ENCODE data around the gene SLC26A5. TPM values are rescaled to one million over a fixed set of nuclear protein-coding genes. Genes with fewer than 3 reads are reported as not detected.
"Not testable (repeated sequence)": the region's sequence is repeated elsewhere in the genome, so short reads cannot be mapped to it uniquely, and the experiment has no call there.

Gene SLC26A5
- polyA plus RNA-seq, 1 experiment, result not detected

DNA sequence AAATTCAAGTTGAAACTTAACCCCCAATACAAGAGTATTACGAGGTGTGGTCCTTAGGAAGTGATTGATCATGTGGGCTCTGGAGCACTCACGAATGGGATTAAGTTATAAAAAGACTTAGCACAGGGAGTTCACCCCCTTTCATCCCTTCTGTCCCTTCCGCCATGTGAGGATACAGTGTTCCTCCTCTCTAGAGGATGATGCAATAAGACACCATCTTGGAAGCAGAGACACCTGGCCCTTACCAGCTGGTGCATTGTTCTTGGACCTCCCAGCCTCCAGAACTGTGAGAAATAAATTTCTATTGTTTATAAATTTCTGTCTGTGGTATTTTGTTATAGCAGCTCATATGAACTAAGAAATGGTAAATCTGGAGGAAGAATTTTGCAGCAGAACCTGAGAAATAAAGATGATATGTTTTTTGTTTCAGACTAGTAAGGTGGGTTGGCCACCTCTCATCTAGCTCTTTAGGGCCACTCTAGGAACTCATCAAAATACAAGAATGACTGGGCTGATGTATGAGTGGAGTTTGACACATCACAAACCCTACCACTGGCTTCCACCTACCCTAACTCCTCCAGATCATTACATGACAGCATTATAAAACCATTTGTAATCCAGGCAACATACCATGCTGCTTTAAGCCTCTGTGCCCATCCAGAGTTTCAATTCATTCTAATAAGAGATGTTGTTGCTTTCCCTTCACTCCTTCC lies 22.4 kb downstream of the SLC26A5 start:
- Histone ChIP-seq H3K36me3 (ENCODE audit: control insufficient read depth, insufficient read depth, low read length) (no peaks in the 10 kb centered on the region), H3K27me3 (ENCODE audit: control insufficient read depth, insufficient read depth, low read length) (no peaks in the 10 kb centered on the region), H3K4me3 (ENCODE audit: low read depth, low read length) (no peak overlapping the region)
- ChIA-PET POLR2A (no interaction called here), CTCF (no interaction called here)
- TF ChIP-seq CTCF (IDR thresholded peaks at IDR 0.05; ENCODE audit: insufficient read depth, low read depth, low read length), result no peak
- no peak for DNase-seq (ENCODE audit: low read depth)

DNA sequence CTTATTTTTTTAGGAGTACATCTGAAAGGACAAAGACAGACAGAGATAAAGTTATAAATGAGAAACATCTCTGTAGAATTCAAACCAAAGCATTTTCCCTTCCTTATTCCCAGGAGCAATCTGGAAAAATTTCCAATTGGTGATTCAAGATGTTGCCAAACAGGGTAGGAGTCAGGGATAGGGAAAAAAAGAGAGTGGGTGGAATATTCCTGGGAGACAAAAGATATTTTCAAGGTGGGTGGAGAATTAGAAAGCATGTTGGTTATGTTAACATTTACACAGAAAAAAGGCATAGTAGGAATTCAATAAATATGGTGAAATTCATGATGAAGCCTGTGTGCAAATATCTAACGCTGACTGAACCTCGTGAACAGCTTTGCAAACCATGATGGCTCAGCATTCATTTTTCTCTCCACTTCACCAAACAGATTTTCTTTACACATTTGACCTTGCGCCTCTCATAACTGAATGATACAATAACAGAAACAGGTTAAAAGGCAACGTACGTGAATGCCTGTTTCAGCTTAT lies 25.1 kb downstream of the SLC26A5 start:
- CTCF ChIA-PET, result interaction anchor here (1.0 kb wide), 1 partner anchor 13 kb away, joined by 5 read pairs; no protein-coding TSS in a partner anchor
- TF ChIP-seq CTCF (IDR thresholded peaks at IDR 0.05; ENCODE audit: insufficient read depth, low read depth, low read length), result no peak
- Histone ChIP-seq H3K27me3 (ENCODE audit: control insufficient read depth, insufficient read depth, low read length) (no peaks in the 10 kb centered on the region), H3K4me3 (ENCODE audit: low read depth, low read length) (no peak overlapping the region), H3K36me3 (ENCODE audit: control insufficient read depth, insufficient read depth, low read length) (no peaks in the 10 kb centered on the region)
- no peak for DNase-seq (ENCODE audit: low read depth)
- POLR2A ChIA-PET, result no interaction called here

GRCh38 chr7:103418241-103418640 lies 27.8 kb downstream of the SLC26A5 start:
- no peaks in the 10 kb centered on the region for H3K36me3 ChIP-seq (ENCODE audit: control insufficient read depth, insufficient read depth, low read length)
- no peak for TF ChIP-seq CTCF (IDR thresholded peaks at IDR 0.05; ENCODE audit: insufficient read depth, low read depth, low read length)
- H3K4me3 ChIP-seq (ENCODE audit: low read depth, low read length), result no peak overlapping the region
- POLR2A ChIA-PET, result no interaction called here
- CTCF ChIA-PET, result interaction anchor here (0.9 kb wide), 1 partner anchor 27 kb away, joined by 5 read pairs; the partner anchor contains the start of gene SLC26A5
- DNase-seq (ENCODE audit: low read depth), result no peak
- no peaks in the 10 kb centered on the region for H3K27me3 ChIP-seq (ENCODE audit: control insufficient read depth, insufficient read depth, low read length)

- H3K4me3 ChIP-seq (ENCODE audit: low read depth, low read length), result no peak overlapping the region
- H3K36me3 ChIP-seq (ENCODE audit: control insufficient read depth, insufficient read depth, low read length), result no peaks in the 10 kb centered on the region
- TF ChIP-seq CTCF (IDR thresholded peaks at IDR 0.05; ENCODE audit: insufficient read depth, low read depth, low read length), result no peak
- ChIA-PET POLR2A (no interaction called here), CTCF (no interaction called here)
- DNase-seq (ENCODE audit: low read depth), result no peak
- no peaks in the 10 kb centered on the region for H3K27me3 ChIP-seq (ENCODE audit: control insufficient read depth, insufficient read depth, low read length)
Observed at GRCh38 chr7:103413407-103413806, 32.6 kb downstream of the SLC26A5 start.

DNA sequence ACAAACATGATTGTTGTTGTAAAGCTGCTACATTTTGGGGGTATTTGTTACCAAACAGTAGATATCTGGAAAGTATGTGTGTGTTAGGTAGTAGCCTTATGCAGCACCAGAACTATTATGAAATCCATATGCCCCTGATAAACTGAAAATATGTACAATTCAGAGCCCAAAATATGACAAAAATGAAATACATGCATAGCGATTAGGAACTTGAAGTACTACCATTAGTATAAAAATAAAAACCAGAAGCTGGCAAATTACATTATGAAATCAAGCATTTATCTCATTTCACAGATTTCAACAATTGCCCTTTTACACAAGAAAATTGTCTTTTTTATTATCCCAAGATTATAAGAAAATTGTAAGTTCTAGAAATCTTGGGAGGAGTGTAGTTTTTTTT lies 33.9 kb downstream of the SLC26A5 start:
- Histone ChIP-seq H3K4me3 (ENCODE audit: low read depth, low read length) (no peak overlapping the region), H3K27me3 (ENCODE audit: control insufficient read depth, insufficient read depth, low read length) (no peaks in the 10 kb centered on the region), H3K36me3 (ENCODE audit: control insufficient read depth, insufficient read depth, low read length) (no peaks in the 10 kb centered on the region)
- ChIA-PET POLR2A (no interaction called here), CTCF (no interaction called here)
- no peak for TF ChIP-seq CTCF (IDR thresholded peaks at IDR 0.05; ENCODE audit: insufficient read depth, low read depth, low read length)
- DNase-seq (ENCODE audit: low read depth), result no peak

- H3K4me3 ChIP-seq (ENCODE audit: low read depth, low read length); H3K27me3 ChIP-seq (ENCODE audit: control insufficient read depth, insufficient read depth, low read length); POLR2A ChIA-PET; DNase-seq (ENCODE audit: low read depth); H3K36me3 ChIP-seq (ENCODE audit: control insufficient read depth, insufficient read depth, low read length): not testable (repeated sequence)
- CTCF ChIA-PET, result interaction anchor here (0.6 to 2.0 kb wide), 3 partner anchors 14 to 126 kb away, joined by 3 to 8 read pairs (median 3); partner anchors contain the start of gene DNAJC2
Observed at GRCh38 chr7:103405789-103406613, 40.0 kb downstream of the SLC26A5 start.

DNA sequence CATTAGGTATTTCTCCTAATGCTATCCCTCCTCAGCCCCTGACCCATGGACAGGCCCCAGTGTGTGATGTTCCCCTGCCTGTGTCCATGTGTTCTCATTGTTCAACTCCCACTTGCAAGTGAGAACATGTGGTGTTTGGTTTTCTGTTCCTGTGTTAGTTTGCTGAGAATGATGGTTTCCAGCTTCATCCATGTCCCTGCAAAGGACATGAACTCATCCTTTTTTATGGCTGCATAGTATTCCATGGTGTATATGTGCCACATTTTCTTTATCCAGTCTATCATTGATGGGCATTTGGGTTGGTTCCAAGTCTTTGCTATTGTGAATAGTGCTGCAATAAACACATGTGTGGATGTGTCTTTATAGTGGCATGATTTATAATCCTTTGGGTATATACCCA lies 46.3 kb downstream of the SLC26A5 start:
- H3K27me3 ChIP-seq (ENCODE audit: control insufficient read depth, insufficient read depth, low read length); H3K4me3 ChIP-seq (ENCODE audit: low read depth, low read length); DNase-seq (ENCODE audit: low read depth); POLR2A ChIA-PET; CTCF ChIA-PET; H3K36me3 ChIP-seq (ENCODE audit: control insufficient read depth, insufficient read depth, low read length): not testable (repeated sequence)

Measured in BJ (cell line).